GM23338 (cell line): ENCODE measurements around the gene LHX4. TPM values are rescaled to one million over a fixed set of nuclear protein-coding genes. Genes with fewer than 3 reads are reported as not detected.

Source experiments
- ATAC-seq: fragments of 200-7000 bp; cut with Tn5 transposase; 3 replicates; pipeline ENCODE4 v1.9.1; 2020
- DNase-seq: peaks from one replicate; pipeline ENCODE4 v3.0.0-alpha.2; 2015; ENCODE audit warnings: low spot score
- H2AFZ ChIP-seq: fragments of 200-600 bp; sonication (generic); 2 replicates; pipeline ENCODE4 v1.8.0; 2016; ENCODE audit warnings: antibody characterized with exemption, mild to moderate bottlenecking, moderate library complexity
- H3F3A ChIP-seq: fragments of 200-600 bp; sonication (generic); replicated peaks from 2 replicates; pipeline ENCODE4 v1.8.0; 2017; ENCODE audit warnings: antibody characterized with exemption, mixed run types, low read depth
- H3K27ac ChIP-seq: fragments of 200-600 bp; sonication (generic); 2 replicates; pipeline ENCODE4 v1.6.1; 2016; ENCODE audit warnings: low read depth
- H3K27me3 ChIP-seq: fragments of 200-600 bp; sonication (generic); 2 replicates; pipeline ENCODE4 v1.8.0; 2016; ENCODE audit warnings: mild to moderate bottlenecking, mixed run types, moderate library complexity; ENCODE audit not compliant: insufficient read depth
- H3K36me3 ChIP-seq: fragments of 200-600 bp; sonication (generic); 2 replicates; pipeline ENCODE4 v1.8.0; 2016; ENCODE audit warnings: mild to moderate bottlenecking; ENCODE audit not compliant: insufficient read depth
- H3K4me1 ChIP-seq: fragments of 200-600 bp; sonication (generic); 2 replicates; pipeline ENCODE4 v1.8.0; 2016; ENCODE audit warnings: mild to moderate bottlenecking, moderate library complexity; ENCODE audit not compliant: insufficient read depth
- H3K4me2 ChIP-seq: fragments of 200-600 bp; sonication (generic); 2 replicates; pipeline ENCODE4 v1.7.1; 2017; ENCODE audit warnings: mixed run types
- H3K4me3 ChIP-seq: fragments of 200-600 bp; sonication (generic); 2 replicates; pipeline ENCODE4 v1.6.1; 2016; ENCODE audit warnings: mixed run types
- H3K79me2 ChIP-seq: fragments of 200-600 bp; sonication (generic); replicated peaks from 2 replicates; pipeline ENCODE4 v1.8.0; 2017; ENCODE audit warnings: mild to moderate bottlenecking; ENCODE audit not compliant: insufficient read depth
- H3K9me2 ChIP-seq: fragments of 200-600 bp; sonication (generic); 2 replicates; pipeline ENCODE4 v1.8.0; 2017; ENCODE audit not compliant: insufficient read depth
- H4K20me1 ChIP-seq: fragments of 200-600 bp; sonication (generic); replicated peaks from 2 replicates; pipeline ENCODE4 v1.8.0; 2017; ENCODE audit warnings: mild to moderate bottlenecking; ENCODE audit not compliant: insufficient read depth
- H3K27ac Mint-ChIP-seq: 2 replicates; pipeline ENCODE4 v1.8.0; 2020; ENCODE audit warnings: inconsistent platforms, mild to moderate bottlenecking, moderate library complexity, mixed read lengths
- H3K27me3 Mint-ChIP-seq: 3 replicates; pipeline ENCODE4 v1.8.0; 2022; ENCODE audit warnings: low read depth, mild to moderate bottlenecking, moderate library complexity, mixed read lengths, inconsistent platforms; ENCODE audit not compliant: insufficient read depth, poor library complexity
- H3K36me3 Mint-ChIP-seq: 3 replicates; pipeline ENCODE4 v1.8.0; 2021; ENCODE audit warnings: low read depth, mild to moderate bottlenecking, inconsistent platforms, moderate library complexity, mixed read lengths
- H3K4me1 Mint-ChIP-seq: 3 replicates; pipeline ENCODE4 v1.8.0; 2020; ENCODE audit warnings: mild to moderate bottlenecking, inconsistent platforms, mixed read lengths
- H3K4me3 Mint-ChIP-seq: 3 replicates; pipeline ENCODE4 v1.8.0; 2021; ENCODE audit warnings: moderate library complexity, mild to moderate bottlenecking, inconsistent platforms, mixed read lengths
- H3K9me3 Mint-ChIP-seq: 3 replicates; pipeline ENCODE4 v1.8.0; 2020; ENCODE audit warnings: moderate library complexity, mild to moderate bottlenecking, inconsistent platforms, mixed read lengths
- CREB1 ChIP-seq: fragments of 250-450 bp; sonication (Bioruptor Pico); IDR thresholded peaks from 2 replicates; pipeline ENCODE4 v1.5.0; 2020; ENCODE audit warnings: low read depth, mild to moderate bottlenecking, moderate library complexity
- EZH2 ChIP-seq: fragments of 200-600 bp; sonication (generic); IDR thresholded peaks from one replicate; pipeline ENCODE4 v1.8.0; 2017; ENCODE audit warnings: antibody characterized with exemption, mild to moderate bottlenecking, low read depth; ENCODE audit not compliant: unreplicated experiment
- EZH2phosphoT487 ChIP-seq: fragments of 200-600 bp; sonication (generic); IDR thresholded peaks from one replicate; pipeline ENCODE4 v1.8.1; 2018; ENCODE audit warnings: antibody characterized with exemption; ENCODE audit not compliant: unreplicated experiment
- JUNB ChIP-seq: IDR thresholded peaks from one replicate; pipeline ENCODE4 v1.6.1; 2016; ENCODE audit warnings: antibody characterized with exemption; ENCODE audit not compliant: unreplicated experiment
- NANOG ChIP-seq: IDR thresholded peaks from 2 replicates; pipeline ENCODE4 v1.6.1; 2016; ENCODE audit warnings: antibody characterized with exemption, borderline replicate concordance
- POLR2AphosphoS5 ChIP-seq: IDR thresholded peaks from 2 replicates; pipeline ENCODE4 v1.6.1; 2016; ENCODE audit warnings: antibody characterized with exemption, low read depth
- STAT1 ChIP-seq: IDR thresholded peaks from one replicate; pipeline ENCODE4 v1.6.1; 2016; ENCODE audit warnings: antibody characterized with exemption; ENCODE audit not compliant: unreplicated experiment
- ZNF114 ChIP-seq: fragments of 250-450 bp; sonication (Bioruptor Pico); IDR thresholded peaks from 2 replicates; pipeline ENCODE4 v1.5.0; 2020; ENCODE audit warnings: mild to moderate bottlenecking, moderate library complexity
- ZNF331 ChIP-seq: fragments of 250-450 bp; sonication (Bioruptor Pico); IDR thresholded peaks from 2 replicates; pipeline ENCODE4 v1.5.0; 2020; ENCODE audit warnings: low read depth, mild to moderate bottlenecking, moderate library complexity
- polyA plus RNA-seq: library from polyadenylated mRNA; unstranded; fragments of >200 nt; fragmentation: Nextera tagmentation; extraction: Ambion mirVana; gene quantifications from 2 replicates; pipeline ENCODE4 v1.2.1, GENCODE V29; 2016
- total RNA-seq: library from RNA; depleted of rRNA; stranded (reverse); fragments of >200 nt; shearing (Covaris generic); gene quantifications from 2 replicates; pipeline ENCODE4 v1.2.3, GENCODE V29; 2014
- TF ChIP-seq, protein P1 (sequence below): IDR thresholded peaks from 2 replicates; pipeline ENCODE4 v1.6.1; 2016; ENCODE audit warnings: antibody characterized with exemption
- TF ChIP-seq, protein P2 (sequence below): fragments of 250-450 bp; sonication (Bioruptor Pico); IDR thresholded peaks from 2 replicates; pipeline ENCODE4 v1.5.0; 2020; ENCODE audit warnings: mild to moderate bottlenecking, moderate library complexity
- TF ChIP-seq, protein P3 (sequence below): IDR thresholded peaks from one replicate; pipeline ENCODE4 v1.6.1; 2018; ENCODE audit warnings: antibody characterized with exemption; ENCODE audit not compliant: unreplicated experiment

Gene LHX4
- total and polyA plus RNA-seq, 2 experiments from 2014 or later: 1.4 to 2.5 TPM

DNA sequence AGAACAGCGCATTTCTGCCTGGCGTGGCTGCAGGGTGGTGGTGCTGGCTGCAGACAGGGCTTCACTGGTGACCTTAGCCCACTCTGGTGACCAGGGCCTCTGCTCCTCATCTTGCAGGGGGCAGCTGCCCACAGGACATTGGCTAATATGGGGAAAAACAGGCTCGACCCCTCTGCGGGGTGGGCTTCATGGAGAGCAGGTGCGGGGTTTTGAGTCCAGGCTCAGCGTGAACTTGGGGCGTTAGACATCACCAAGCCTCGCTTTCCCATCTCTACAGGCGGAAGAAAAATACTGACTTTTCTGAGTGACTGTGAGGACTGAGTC lies 24.4 kb downstream of the LHX4 start:
- H3K4me2 ChIP-seq: no peak overlapping the region

DNA sequence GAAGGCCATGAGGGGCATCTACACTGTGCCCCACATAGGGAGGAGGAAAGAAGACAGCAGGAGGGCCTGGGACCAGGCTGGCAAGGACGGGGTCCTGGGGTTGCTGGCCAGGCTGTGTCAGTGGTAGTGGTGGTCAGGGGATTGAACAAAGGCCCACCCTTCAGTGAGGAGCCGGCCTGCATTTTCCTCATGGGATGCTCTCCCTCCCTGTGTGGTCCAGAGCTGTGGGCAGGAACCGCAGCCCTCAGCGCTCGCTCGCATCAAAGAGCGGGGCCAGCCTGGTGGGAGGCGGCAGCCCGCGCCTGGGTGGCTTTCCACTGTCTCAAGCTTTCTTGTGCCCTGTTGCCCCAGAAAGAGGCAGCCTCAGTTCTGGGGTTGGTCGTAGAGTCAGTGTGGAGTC lies 24.8 kb downstream of the LHX4 start:
- no peak overlapping the region for H3K4me3 ChIP-seq
- Mint-ChIP-seq H3K4me1 (peaks cover 42% of the 10 kb centered on the region), H3K27me3 (peaks cover 12% of the 10 kb centered on the region), H3K9me3 (no peaks in the 10 kb centered on the region; the same call in 2 of the 3 replicates), H3K4me3 (no peak overlapping the region; the same call in 2 of the 3 replicates), H3K36me3 (no peaks in the 10 kb centered on the region; the same call in 2 of the 3 replicates), H3K27ac (no peak overlapping the region)
- H3K27ac ChIP-seq: no peak overlapping the region
- H3K36me3 ChIP-seq: no peaks in the 10 kb centered on the region
- H3K4me1 ChIP-seq: 0 out of 2 replicates have a peak, but pooled peaks cover 3% of the 10 kb centered on the region
- H3K9me2 ChIP-seq: no peaks in the 10 kb centered on the region
- H3K79me2 ChIP-seq: no peaks in the 10 kb centered on the region
- H3K27me3 ChIP-seq: no peaks in the 10 kb centered on the region
- ATAC-seq: peak; percentile 15
- no peak overlapping the region for H2AFZ ChIP-seq
- H4K20me1 ChIP-seq: no peaks in the 10 kb centered on the region
- no peak for DNase-seq
- no peak overlapping the region for H3K4me2 ChIP-seq
- no peaks in the 10 kb centered on the region for H3F3A ChIP-seq
- no peak for TF ChIP-seq STAT1
- TF ChIP-seq, protein P1, sequence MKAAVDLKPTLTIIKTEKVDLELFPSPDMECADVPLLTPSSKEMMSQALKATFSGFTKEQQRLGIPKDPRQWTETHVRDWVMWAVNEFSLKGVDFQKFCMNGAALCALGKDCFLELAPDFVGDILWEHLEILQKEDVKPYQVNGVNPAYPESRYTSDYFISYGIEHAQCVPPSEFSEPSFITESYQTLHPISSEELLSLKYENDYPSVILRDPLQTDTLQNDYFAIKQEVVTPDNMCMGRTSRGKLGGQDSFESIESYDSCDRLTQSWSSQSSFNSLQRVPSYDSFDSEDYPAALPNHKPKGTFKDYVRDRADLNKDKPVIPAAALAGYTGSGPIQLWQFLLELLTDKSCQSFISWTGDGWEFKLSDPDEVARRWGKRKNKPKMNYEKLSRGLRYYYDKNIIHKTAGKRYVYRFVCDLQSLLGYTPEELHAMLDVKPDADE: no peak
- TF ChIP-seq, protein P2, sequence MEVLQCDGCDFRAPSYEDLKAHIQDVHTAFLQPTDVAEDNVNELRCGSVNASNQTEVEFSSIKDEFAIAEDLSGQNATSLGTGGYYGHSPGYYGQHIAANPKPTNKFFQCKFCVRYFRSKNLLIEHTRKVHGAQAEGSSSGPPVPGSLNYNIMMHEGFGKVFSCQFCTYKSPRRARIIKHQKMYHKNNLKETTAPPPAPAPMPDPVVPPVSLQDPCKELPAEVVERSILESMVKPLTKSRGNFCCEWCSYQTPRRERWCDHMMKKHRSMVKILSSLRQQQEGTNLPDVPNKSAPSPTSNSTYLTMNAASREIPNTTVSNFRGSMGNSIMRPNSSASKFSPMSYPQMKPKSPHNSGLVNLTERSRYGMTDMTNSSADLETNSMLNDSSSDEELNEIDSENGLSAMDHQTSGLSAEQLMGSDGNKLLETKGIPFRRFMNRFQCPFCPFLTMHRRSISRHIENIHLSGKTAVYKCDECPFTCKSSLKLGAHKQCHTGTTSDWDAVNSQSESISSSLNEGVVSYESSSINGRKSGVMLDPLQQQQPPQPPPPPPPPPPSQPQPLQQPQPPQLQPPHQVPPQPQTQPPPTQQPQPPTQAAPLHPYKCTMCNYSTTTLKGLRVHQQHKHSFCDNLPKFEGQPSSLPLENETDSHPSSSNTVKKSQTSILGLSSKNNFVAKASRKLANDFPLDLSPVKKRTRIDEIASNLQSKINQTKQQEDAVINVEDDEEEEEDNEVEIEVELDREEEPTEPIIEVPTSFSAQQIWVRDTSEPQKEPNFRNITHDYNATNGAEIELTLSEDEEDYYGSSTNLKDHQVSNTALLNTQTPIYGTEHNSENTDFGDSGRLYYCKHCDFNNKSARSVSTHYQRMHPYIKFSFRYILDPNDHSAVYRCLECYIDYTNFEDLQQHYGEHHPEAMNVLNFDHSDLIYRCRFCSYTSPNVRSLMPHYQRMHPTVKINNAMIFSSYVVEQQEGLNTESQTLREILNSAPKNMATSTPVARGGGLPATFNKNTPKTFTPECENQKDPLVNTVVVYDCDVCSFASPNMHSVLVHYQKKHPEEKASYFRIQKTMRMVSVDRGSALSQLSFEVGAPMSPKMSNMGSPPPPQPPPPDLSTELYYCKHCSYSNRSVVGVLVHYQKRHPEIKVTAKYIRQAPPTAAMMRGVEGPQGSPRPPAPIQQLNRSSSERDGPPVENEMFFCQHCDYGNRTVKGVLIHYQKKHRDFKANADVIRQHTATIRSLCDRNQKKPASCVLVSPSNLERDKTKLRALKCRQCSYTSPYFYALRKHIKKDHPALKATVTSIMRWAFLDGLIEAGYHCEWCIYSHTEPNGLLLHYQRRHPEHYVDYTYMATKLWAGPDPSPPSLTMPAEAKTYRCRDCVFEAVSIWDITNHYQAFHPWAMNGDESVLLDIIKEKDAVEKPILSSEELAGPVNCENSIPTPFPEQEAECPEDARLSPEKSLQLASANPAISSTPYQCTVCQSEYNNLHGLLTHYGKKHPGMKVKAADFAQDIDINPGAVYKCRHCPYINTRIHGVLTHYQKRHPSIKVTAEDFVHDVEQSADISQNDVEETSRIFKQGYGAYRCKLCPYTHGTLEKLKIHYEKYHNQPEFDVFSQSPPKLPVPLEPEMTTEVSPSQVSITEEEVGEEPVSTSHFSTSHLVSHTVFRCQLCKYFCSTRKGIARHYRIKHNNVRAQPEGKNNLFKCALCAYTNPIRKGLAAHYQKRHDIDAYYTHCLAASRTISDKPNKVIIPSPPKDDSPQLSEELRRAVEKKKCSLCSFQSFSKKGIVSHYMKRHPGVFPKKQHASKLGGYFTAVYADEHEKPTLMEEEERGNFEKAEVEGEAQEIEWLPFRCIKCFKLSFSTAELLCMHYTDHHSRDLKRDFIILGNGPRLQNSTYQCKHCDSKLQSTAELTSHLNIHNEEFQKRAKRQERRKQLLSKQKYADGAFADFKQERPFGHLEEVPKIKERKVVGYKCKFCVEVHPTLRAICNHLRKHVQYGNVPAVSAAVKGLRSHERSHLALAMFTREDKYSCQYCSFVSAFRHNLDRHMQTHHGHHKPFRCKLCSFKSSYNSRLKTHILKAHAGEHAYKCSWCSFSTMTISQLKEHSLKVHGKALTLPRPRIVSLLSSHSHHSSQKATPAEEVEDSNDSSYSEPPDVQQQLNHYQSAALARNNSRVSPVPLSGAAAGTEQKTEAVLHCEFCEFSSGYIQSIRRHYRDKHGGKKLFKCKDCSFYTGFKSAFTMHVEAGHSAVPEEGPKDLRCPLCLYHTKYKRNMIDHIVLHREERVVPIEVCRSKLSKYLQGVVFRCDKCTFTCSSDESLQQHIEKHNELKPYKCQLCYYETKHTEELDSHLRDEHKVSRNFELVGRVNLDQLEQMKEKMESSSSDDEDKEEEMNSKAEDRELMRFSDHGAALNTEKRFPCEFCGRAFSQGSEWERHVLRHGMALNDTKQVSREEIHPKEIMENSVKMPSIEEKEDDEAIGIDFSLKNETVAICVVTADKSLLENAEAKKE (CRISPR knock-in tag): no peak
- no peak for TF ChIP-seq JUNB
- TF ChIP-seq NANOG: no peak
- TF ChIP-seq, protein P3, sequence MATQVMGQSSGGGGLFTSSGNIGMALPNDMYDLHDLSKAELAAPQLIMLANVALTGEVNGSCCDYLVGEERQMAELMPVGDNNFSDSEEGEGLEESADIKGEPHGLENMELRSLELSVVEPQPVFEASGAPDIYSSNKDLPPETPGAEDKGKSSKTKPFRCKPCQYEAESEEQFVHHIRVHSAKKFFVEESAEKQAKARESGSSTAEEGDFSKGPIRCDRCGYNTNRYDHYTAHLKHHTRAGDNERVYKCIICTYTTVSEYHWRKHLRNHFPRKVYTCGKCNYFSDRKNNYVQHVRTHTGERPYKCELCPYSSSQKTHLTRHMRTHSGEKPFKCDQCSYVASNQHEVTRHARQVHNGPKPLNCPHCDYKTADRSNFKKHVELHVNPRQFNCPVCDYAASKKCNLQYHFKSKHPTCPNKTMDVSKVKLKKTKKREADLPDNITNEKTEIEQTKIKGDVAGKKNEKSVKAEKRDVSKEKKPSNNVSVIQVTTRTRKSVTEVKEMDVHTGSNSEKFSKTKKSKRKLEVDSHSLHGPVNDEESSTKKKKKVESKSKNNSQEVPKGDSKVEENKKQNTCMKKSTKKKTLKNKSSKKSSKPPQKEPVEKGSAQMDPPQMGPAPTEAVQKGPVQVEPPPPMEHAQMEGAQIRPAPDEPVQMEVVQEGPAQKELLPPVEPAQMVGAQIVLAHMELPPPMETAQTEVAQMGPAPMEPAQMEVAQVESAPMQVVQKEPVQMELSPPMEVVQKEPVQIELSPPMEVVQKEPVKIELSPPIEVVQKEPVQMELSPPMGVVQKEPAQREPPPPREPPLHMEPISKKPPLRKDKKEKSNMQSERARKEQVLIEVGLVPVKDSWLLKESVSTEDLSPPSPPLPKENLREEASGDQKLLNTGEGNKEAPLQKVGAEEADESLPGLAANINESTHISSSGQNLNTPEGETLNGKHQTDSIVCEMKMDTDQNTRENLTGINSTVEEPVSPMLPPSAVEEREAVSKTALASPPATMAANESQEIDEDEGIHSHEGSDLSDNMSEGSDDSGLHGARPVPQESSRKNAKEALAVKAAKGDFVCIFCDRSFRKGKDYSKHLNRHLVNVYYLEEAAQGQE: no peak
- TF ChIP-seq POLR2AphosphoS5: no peak
- no peak for TF ChIP-seq CREB1 (CRISPR knock-in tag)
- no peak for TF ChIP-seq EZH2phosphoT487
- no peak for TF ChIP-seq EZH2
- no peak for TF ChIP-seq ZNF331 (CRISPR knock-in tag)

More for the DNA sequence above, 24.4 kb downstream of the LHX4 start:
- no peaks in the 10 kb centered on the region for H3K36me3 ChIP-seq
- DNase-seq (no peak), ATAC-seq (no peak)
- H3F3A ChIP-seq: no peaks in the 10 kb centered on the region
- H4K20me1 ChIP-seq: 0 out of 2 replicates have a peak, but pooled peaks cover 2% of the 10 kb centered on the region
- no peaks in the 10 kb centered on the region for H3K79me2 ChIP-seq
- peaks cover 12% of the 10 kb centered on the region for H3K27me3 Mint-ChIP-seq
- H3K9me3 Mint-ChIP-seq: no peaks in the 10 kb centered on the region; the same call in 2 of the 3 replicates
- no peaks in the 10 kb centered on the region; the same call in 2 of the 3 replicates for H3K36me3 Mint-ChIP-seq
- H3K4me1 ChIP-seq: peaks cover 7% of the 10 kb centered on the region; the same call in 1 of the 2 replicates
- no peak overlapping the region for H3K27ac ChIP-seq
- H3K27ac Mint-ChIP-seq: no peak overlapping the region
- H3K4me3 Mint-ChIP-seq: no peak overlapping the region; the same call in 2 of the 3 replicates
- TF ChIP-seq POLR2AphosphoS5 (no peak), ZNF114 (CRISPR knock-in tag) (no peak), EZH2phosphoT487 (no peak), ZNF331 (CRISPR knock-in tag) (no peak), EZH2 (no peak)
- no peak overlapping the region for H3K4me3 ChIP-seq
- no peaks in the 10 kb centered on the region for H3K9me2 ChIP-seq
- H2AFZ ChIP-seq: no peak overlapping the region; the same call in 1 of the 2 replicates
- H3K27me3 ChIP-seq: no peaks in the 10 kb centered on the region
- H3K4me1 Mint-ChIP-seq: peaks cover 45% of the 10 kb centered on the region
